Stimulated activated CD4-positive, alpha-beta T cell treated with anti-CD3 and anti-CD28 coated beads, Interleukin-1b, Interleukin-23, amount 100 ng/mL, for 24 hours (primary cell): ENCODE results near the gene HAPLN3.

Experiments
- DNase-seq, 4 experiments: peaks; one replicate each; pipeline ENCODE4 v3.0.0-alpha.2; 2020; ENCODE audit warnings: low read depth in 4 of 4, low spot score in 1 of 4

The HAPLN3 gene

GRCh38 chr15:88912500-88912921 lies 17.2 kb upstream of the HAPLN3 start:
- DNase-seq, result no peak

GRCh38 chr15:88911766-88912118 lies 16.4 kb upstream of the HAPLN3 start:
- no peak for DNase-seq

- DNase-seq, result no peak
These were observed 14.8 kb upstream of the HAPLN3 start for GRCh38 chr15:88909956-88910831.

GRCh38 chr15:88908697-88909621 lies 13.6 kb upstream of the HAPLN3 start:
- DNase-seq, result no peak

- DNase-seq, result no peak
These were observed 12.8 kb upstream of the HAPLN3 start for GRCh38 chr15:88908123-88908522.

- DNase-seq, result no peak
These were observed 11.8 kb upstream of the HAPLN3 start for GRCh38 chr15:88907111-88907510.

GRCh38 chr15:88906551-88906950 lies 11.2 kb upstream of the HAPLN3 start:
- DNase-seq, result no peak

- no peak for DNase-seq
These were observed 10.8 kb upstream of the HAPLN3 start for GRCh38 chr15:88906130-88906529.

- DNase-seq, result no peak
These were observed 10.2 kb upstream of the HAPLN3 start for GRCh38 chr15:88905576-88905975.

- peak; percentile 65 to 87 (median 78) for DNase-seq
These were observed 9.4 kb upstream of the HAPLN3 start for GRCh38 chr15:88904624-88905327.

GRCh38 chr15:88904257-88904623 lies 8.9 kb upstream of the HAPLN3 start:
- DNase-seq, result no peak

- no peak for DNase-seq
These were observed 7.5 kb upstream of the HAPLN3 start for GRCh38 chr15:88902846-88903245.

GRCh38 chr15:88902221-88902835 lies 7.0 kb upstream of the HAPLN3 start:
- no peak for DNase-seq

GRCh38 chr15:88901508-88902220 lies 6.3 kb upstream of the HAPLN3 start:
- DNase-seq, result no peak

GRCh38 chr15:88900982-88901418 lies 5.7 kb upstream of the HAPLN3 start:
- no peak for DNase-seq

- no peak for DNase-seq
These were observed 5.1 kb upstream of the HAPLN3 start for GRCh38 chr15:88900309-88900981.

- DNase-seq, result no peak
These were observed 3.9 kb upstream of the HAPLN3 start for GRCh38 chr15:88899251-88899650.

GRCh38 chr15:88898736-88899135 lies 3.4 kb upstream of the HAPLN3 start:
- no peak for DNase-seq

- peak in 2 of 4 experiments; percentile 80 to 85 for DNase-seq
These were observed 2.3 kb upstream of the HAPLN3 start for GRCh38 chr15:88897456-88898194.
